SIG-M5 treated with dmso at 0.1 percent for 504 hours (cell line): ENCODE data around the gene ZFP91.

ENCODE experiments used
- DNase-seq: peaks from one replicate; lab custom pipeline; 2025; ENCODE audit not compliant: unreplicated experiment; lab: John Stamatoyannopoulos, UW

The ZFP91 gene

DNA sequence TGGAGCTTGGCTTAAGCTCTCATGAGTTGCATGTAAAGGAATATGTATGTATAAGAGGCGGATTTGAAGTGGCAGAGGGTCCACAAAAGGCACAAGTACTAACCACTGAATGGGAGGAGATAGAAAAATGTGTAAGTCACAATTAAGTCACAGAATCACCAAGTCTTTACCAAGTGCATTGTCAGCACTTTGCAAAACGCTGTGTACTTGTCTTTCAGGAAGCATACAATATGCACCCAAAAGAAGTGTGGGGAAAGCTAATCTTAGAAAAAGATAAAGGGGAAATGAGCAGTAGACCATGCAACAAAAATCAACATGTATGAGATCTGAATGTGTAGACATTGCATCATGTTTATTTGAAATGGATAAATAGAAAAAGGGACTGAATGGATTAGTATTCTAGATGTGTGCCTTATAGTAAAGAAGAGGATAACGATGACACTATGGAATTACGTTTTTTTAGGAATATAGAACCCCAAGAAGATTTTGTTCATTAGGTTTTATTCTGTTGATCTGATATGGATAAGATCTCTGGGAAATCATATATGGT lies 48.1 kb downstream of the ZFP91 start:
- peak; percentile 13 for DNase-seq

- DNase-seq, result no peak
These were observed 49.6 kb downstream of the ZFP91 start for GRCh38 chr11:58628446-58628845.

GRCh38 chr11:58629857-58630256 lies 51.0 kb downstream of the ZFP91 start:
- peak; percentile 54 for DNase-seq

DNA sequence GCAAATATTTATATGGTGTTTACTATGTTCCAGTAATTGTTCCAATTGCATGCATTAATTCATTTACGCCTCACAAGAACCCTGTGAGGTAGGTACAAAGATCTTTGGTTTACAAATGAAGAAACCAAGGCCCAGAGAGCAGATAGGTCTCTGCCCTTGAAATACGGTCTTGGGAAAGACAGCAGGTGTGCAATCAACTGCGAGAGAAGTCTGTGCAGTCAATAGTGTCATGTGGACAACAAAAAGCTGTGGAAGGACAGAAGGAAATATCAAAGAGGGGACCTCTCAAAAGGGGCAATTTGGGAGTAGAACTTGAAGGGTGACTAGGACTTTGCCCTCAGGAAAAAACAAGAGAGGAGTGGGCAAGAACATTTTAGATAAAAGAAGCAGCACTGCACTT lies 52.5 kb downstream of the ZFP91 start:
- no peak for DNase-seq

DNA sequence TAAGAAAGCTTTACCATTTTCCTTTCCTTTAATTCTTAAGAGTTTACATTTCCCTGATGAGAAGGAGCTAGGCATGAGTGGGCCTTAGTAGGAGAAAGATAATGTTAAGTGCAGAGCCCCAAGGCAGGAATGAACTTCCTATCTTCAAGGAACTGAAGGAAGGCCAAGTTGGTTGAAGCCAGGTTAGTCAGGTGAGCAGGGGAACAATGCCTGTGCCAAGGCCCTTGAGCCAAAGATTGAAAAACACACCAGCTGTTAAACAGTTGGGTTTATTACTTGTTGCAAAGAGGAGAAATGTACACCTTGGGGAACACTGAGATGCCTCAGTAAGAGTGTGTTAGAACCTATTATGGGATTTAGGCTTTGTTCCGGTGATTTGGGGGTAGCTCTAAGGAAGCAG lies 53.6 kb downstream of the ZFP91 start:
- no peak for DNase-seq

- DNase-seq, result no peak
These were observed 57.7 kb downstream of the ZFP91 start for GRCh38 chr11:58636587-58636986.

GRCh38 chr11:58637371-58637770 lies 58.5 kb downstream of the ZFP91 start:
- DNase-seq, result no peak

- no peak for DNase-seq
These were observed 60.2 kb downstream of the ZFP91 start for GRCh38 chr11:58639103-58639502.

- DNase-seq, result no peak
These were observed 60.8 kb downstream of the ZFP91 start for GRCh38 chr11:58639669-58640068.

GRCh38 chr11:58640386-58641023 lies 61.6 kb downstream of the ZFP91 start:
- no peak for DNase-seq

GRCh38 chr11:58641341-58641740 lies 62.5 kb downstream of the ZFP91 start:
- no peak for DNase-seq

GRCh38 chr11:58641803-58642581 lies 63.1 kb downstream of the ZFP91 start:
- no peak for DNase-seq

- DNase-seq, result no peak
These were observed 67.0 kb downstream of the ZFP91 start for GRCh38 chr11:58645854-58646253.

GRCh38 chr11:58647141-58647699 lies 68.4 kb downstream of the ZFP91 start:
- no peak for DNase-seq

DNA sequence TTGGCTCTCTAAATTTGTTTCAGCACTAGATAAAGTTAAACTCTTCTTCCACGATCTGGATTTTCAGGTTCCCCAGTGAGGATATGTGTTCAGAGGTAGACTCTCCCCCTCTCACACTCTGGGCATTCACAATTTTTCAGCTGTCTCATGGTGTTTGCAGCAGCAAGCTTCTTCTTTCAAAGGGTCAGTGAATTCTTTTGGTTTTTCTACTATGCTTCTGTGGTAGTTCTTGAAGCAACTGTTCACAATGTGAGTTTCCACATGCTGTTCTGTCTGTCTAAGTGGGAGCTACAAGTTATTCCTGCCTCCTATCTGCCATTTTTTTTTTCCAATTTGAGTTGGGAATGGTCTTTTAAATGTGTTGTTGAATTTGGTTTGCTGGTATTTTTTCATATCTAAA lies 69.0 kb downstream of the ZFP91 start:
- DNase-seq, result no peak

DNA sequence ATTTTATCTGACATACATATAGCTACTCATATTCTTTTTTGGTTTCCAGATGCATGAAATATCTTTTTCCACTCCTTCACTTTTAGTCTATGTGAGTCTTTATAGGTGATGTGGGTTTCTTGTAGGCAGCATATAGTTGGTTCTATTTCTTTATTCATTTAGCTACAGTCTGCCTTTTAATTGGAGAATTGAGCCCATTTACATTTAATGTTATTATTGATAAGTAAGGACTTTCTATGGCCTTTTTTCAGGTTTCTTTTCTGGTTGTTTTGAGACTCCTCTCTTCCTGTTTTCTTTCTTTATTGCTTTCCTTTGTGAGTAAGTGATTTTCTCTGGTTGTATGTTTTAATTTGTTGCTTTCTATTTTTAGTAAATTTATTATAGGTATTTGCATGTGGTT lies 70.8 kb downstream of the ZFP91 start:
- DNase-seq, result no peak

GRCh38 chr11:58650496-58650895 lies 71.6 kb downstream of the ZFP91 start:
- DNase-seq, result no peak

- no peak for DNase-seq
These were observed 73.9 kb downstream of the ZFP91 start for GRCh38 chr11:58652726-58653280.

- peak; percentile 60 for DNase-seq
These were observed 75.4 kb downstream of the ZFP91 start for GRCh38 chr11:58654079-58654907.

GRCh38 chr11:58654908-58655296 lies 76.0 kb downstream of the ZFP91 start:
- DNase-seq, result no peak

GRCh38 chr11:58656348-58656747 lies 77.5 kb downstream of the ZFP91 start:
- DNase-seq, result no peak
